HepG2 (cell line): ENCODE data around the gene ACVR1B. TPM values are rescaled to one million over a fixed set of nuclear protein-coding genes. Genes with fewer than 3 reads are reported as not detected.

Experiments used
- AHDC1 ChIP-seq: sonication (generic); formaldehyde crosslinking; IDR thresholded peaks from 2 replicates; pipeline ENCODE4 v1.5.1; 2020; ENCODE audit warnings: mild to moderate bottlenecking, missing genetic modification reagents, borderline replicate concordance
- FUBP1 ChIP-seq: sonication (generic); formaldehyde crosslinking; IDR thresholded peaks from 2 replicates; pipeline ENCODE4 v1.5.1; 2020; ENCODE audit warnings: missing genetic modification reagents, mild to moderate bottlenecking, borderline replicate concordance
- HMGA1 ChIP-seq: sonication (generic); formaldehyde crosslinking; conservative IDR thresholded peaks from 2 replicates; pipeline ENCODE4 v1.4.0; 2020; ENCODE audit warnings: missing genetic modification reagents
- MBD4 ChIP-seq: IDR thresholded peaks from 2 replicates; pipeline ENCODE4 v1.6.1; 2012; ENCODE audit warnings: low read length, inconsistent platforms, borderline replicate concordance
- MLLT10 ChIP-seq: sonication (generic); formaldehyde crosslinking; IDR thresholded peaks from 2 replicates; pipeline ENCODE4 v1.4.0; 2020; ENCODE audit warnings: missing genetic modification reagents
- MXD1 ChIP-seq: sonication (generic); formaldehyde crosslinking; IDR thresholded peaks from 2 replicates; pipeline ENCODE4 v1.4.0; 2020; ENCODE audit warnings: mild to moderate bottlenecking, missing genetic modification reagents
- NONO ChIP-seq, 2 experiments: fragments of 450-650 bp in 1 of 2; sonication (generic) in 1 of 2; formaldehyde crosslinking in 1 of 2; IDR thresholded peaks in 1 of 2; conservative IDR thresholded peaks in 1 of 2; 2 replicates each; pipeline versions ENCODE4 v1.6.1 to v1.8.0; 2017 to 2022; ENCODE audit warnings: mild to moderate bottlenecking in 1 of 2, missing genetic modification reagents in 1 of 2, moderate library complexity in 1 of 2
- NRL ChIP-seq: sonication (generic); formaldehyde crosslinking; IDR thresholded peaks from 2 replicates; pipeline ENCODE4 v1.5.0; 2020; ENCODE audit warnings: missing genetic modification reagents, mild to moderate bottlenecking, moderate library complexity, borderline replicate concordance
- TRIM24 ChIP-seq: sonication (generic); formaldehyde crosslinking; IDR thresholded peaks from 2 replicates; pipeline ENCODE4 v1.8.0; 2022; ENCODE audit warnings: mild to moderate bottlenecking, missing genetic modification reagents
- ZBTB44 ChIP-seq: sonication (generic); formaldehyde crosslinking; IDR thresholded peaks from 2 replicates; pipeline ENCODE4 v1.4.0; 2020; ENCODE audit warnings: missing genetic modification reagents
- ZFP36 ChIP-seq: fragments of 150-350 bp; IDR thresholded peaks from 2 replicates; pipeline ENCODE4 v1.6.1; 2018; ENCODE audit warnings: borderline replicate concordance, low read length, low read depth; ENCODE audit not compliant: partially characterized antibody
- ZHX1 ChIP-seq: sonication (generic); formaldehyde crosslinking; IDR thresholded peaks from 2 replicates; pipeline ENCODE4 v1.8.1; 2022; ENCODE audit warnings: low read depth, mild to moderate bottlenecking, missing genetic modification reagents
- ZNF124 ChIP-seq: sonication (generic); formaldehyde crosslinking; IDR thresholded peaks from 2 replicates; pipeline ENCODE4 v1.4.0; 2020; ENCODE audit warnings: missing genetic modification reagents
- ZNF44 ChIP-seq: sonication (generic); formaldehyde crosslinking; IDR thresholded peaks from 2 replicates; pipeline ENCODE4 v1.5.1; 2020; ENCODE audit warnings: mild to moderate bottlenecking, missing genetic modification reagents
- ZNF703 ChIP-seq: sonication (generic); formaldehyde crosslinking; IDR thresholded peaks from 2 replicates; pipeline ENCODE4 v1.5.1; 2020; ENCODE audit warnings: missing genetic modification reagents, mild to moderate bottlenecking, moderate library complexity, borderline replicate concordance
- polyA plus RNA-seq, 8 experiments: library from polyadenylated mRNA; depleted of rRNA in 3 of 8; stranded (reverse) in 7 of 8; unstranded in 1 of 8; fragments of >200 nt; fragmentation: Illumina TruSeq in 4 of 8; extraction: Trizol in 4 of 8; gene quantifications; 2 replicates each; pipeline versions ENCODE4 v1.2.1 to v1.2.3, GENCODE V29; 2011 to 2016; ENCODE audit warnings: low read depth in 4 of 8, missing spikeins in 1 of 8, mixed read lengths in 1 of 8; ENCODE audit not compliant: insufficient read depth in 1 of 8
- total RNA-seq, 5 experiments: library from RNA; depleted of rRNA; stranded (reverse); fragments of >200 nt; fragmentation: Illumina TruSeq; extraction: Trizol; gene quantifications; 2 replicates each; pipeline ENCODE4 v1.2.3, GENCODE V29; 2016; ENCODE audit warnings: low read depth in 1 of 5

Gene ACVR1B
- total and polyA plus RNA-seq, 2 of the 13 experiments (the other 11 are each of a cell fraction or from before 2014, with no cell fraction given), result 8.9 to 12.1 TPM

- TF ChIP-seq AHDC1 (CRISPR knock-in tag) (peak; percentile 46; the same call in 1 of the 2 replicates), MLLT10 (no peak), ZFP36 (no peak), ZHX1 (no peak), FUBP1 (CRISPR knock-in tag) (no peak), NRL (CRISPR knock-in tag) (no peak), ZNF44 (CRISPR knock-in tag) (no peak), ZNF124 (CRISPR knock-in tag) (no peak), MBD4 (no peak), HMGA1 (CRISPR knock-in tag) (no peak), ZNF703 (CRISPR knock-in tag) (no peak), NONO (IDR thresholded peaks at IDR 0.05) (no peak), NONO (CRISPR knock-in tag; conservative IDR thresholded peaks at IDR 0.05) (0 out of 2 replicates have a peak, but pooled peaks have one; percentile 30), MXD1 (CRISPR knock-in tag) (peak; percentile 59; the same call in 1 of the 2 replicates), TRIM24 (CRISPR knock-in tag) (no peak), ZBTB44 (CRISPR knock-in tag) (no peak)
Observed at GRCh38 chr12:52036587-52037171, 85.2 kb downstream of the ACVR1B start (continued).
